HCT116 (cell line): Measurements from ENCODE around the gene MYO1F. TPM values are rescaled to one million over a fixed set of nuclear protein-coding genes. Genes with fewer than 3 reads are reported as not detected.
"Not testable (repeated sequence)": the region's sequence is repeated elsewhere in the genome, so short reads cannot be mapped to it uniquely, and the experiment has no call there.

Source experiments
- ATAC-seq: fragments of 200-7000 bp; cut with Tn5 transposase; 2 replicates; pipeline ENCODE4 v1.9.1; 2020; ENCODE audit warnings: mild to moderate bottlenecking, moderate library complexity
- BruUV-seq: library from RNA; stranded (reverse); fragments of 400-500 nt; replicated peaks from 2 replicates; lab custom pipeline; 2021; lab: Mats Ljungman, UMichigan
- CTCF ChIA-PET: fragments of 300-600 bp; sonication (Branson Sonifier 250); formaldehyde crosslinking; loops from one replicate; lab custom pipeline; 2021; ENCODE audit warnings: antibody characterized with exemption; lab: Charles Lee
- POLR2A ChIA-PET: fragments of 300-600, 350-600 bp; sonication (Branson Sonifier 250); formaldehyde crosslinking; loops from one replicate; lab custom pipeline; 2021; ENCODE audit warnings: antibody characterized with exemption; lab: Charles Lee
- RAD21 ChIA-PET, 2 experiments: fragments of 300-600 bp; sonication (Branson Sonifier 250); formaldehyde crosslinking; loops; one replicate each; lab custom pipeline; 2023; ENCODE audit warnings: low total read pairs in 2 of 2; ENCODE audit not compliant: uncharacterized antibody in 2 of 2, unreplicated experiment in 2 of 2, low non-redundant PET in 1 of 2; lab: Charles Lee
- DNase-seq: peaks from one replicate; pipeline ENCODE4 v3.0.0-alpha.2; 2010; ENCODE audit warnings: low read depth, low spot score
- H2AFZ ChIP-seq: fragments of 200-600 bp; shearing (Covaris generic), sonication (generic); 2 replicates; pipeline ENCODE4 v1.6.1; 2017; ENCODE audit warnings: low read depth, mixed run types, mixed read lengths, antibody characterized with exemption, low read length; ENCODE audit not compliant: poor library complexity, severe bottlenecking
- H3K27ac ChIP-seq: 2 replicates; pipeline ENCODE4 v1.5.1; 2012; ENCODE audit warnings: low read depth, low read length
- H3K27me3 ChIP-seq: fragments of 200-600 bp; sonication (generic); 2 replicates; pipeline ENCODE4 v1.6.1; 2016; ENCODE audit warnings: mixed run types, low read length, mixed read lengths; ENCODE audit not compliant: insufficient read depth
- H3K36me3 ChIP-seq, 2 experiments: fragments of 200-500 bp in 1 of 2; fragments of 200-600 bp in 1 of 2; sonication (Bioruptor generic) in 1 of 2; sonication (generic) in 1 of 2; 2 replicates each; pipeline versions ENCODE4 v1.5.1 to v1.6.1; 2014 to 2016; ENCODE audit warnings: low read length in 2 of 2, inconsistent platforms in 1 of 2, mixed read lengths in 1 of 2, mixed run types in 1 of 2; ENCODE audit not compliant: insufficient read depth in 2 of 2, control insufficient read depth in 1 of 2
- H3K4me1 ChIP-seq, 2 experiments: fragments of 200-600 bp in 1 of 2; sonication (generic) in 1 of 2; 2 replicates each; pipeline versions ENCODE4 v1.5.1 to v1.6.1; 2012 to 2017; ENCODE audit warnings: low read length in 2 of 2, inconsistent platforms in 1 of 2, mild to moderate bottlenecking in 1 of 2, mixed read lengths in 1 of 2, mixed run types in 1 of 2, moderate library complexity in 1 of 2; ENCODE audit not compliant: insufficient read depth in 2 of 2, control insufficient read depth in 1 of 2
- H3K4me2 ChIP-seq: fragments of 200-600 bp; sonication (generic); 2 replicates; pipeline ENCODE4 v1.6.1; 2017; ENCODE audit warnings: mixed run types, low read length, mixed read lengths
- H3K4me3 ChIP-seq, 2 experiments: fragments of 200-600 bp in 1 of 2; sonication (generic) in 1 of 2; replicated peaks in 1 of 2; 2 replicates each; pipeline ENCODE4 v1.5.1; 2011 to 2016; ENCODE audit warnings: low read length in 2 of 2, control low read depth in 1 of 2, low read depth in 1 of 2, mild to moderate bottlenecking in 1 of 2, mixed read lengths in 1 of 2, mixed run types in 1 of 2
- H3K79me2 ChIP-seq: fragments of 200-600 bp; sonication (generic); 2 replicates; pipeline ENCODE4 v1.6.1; 2017; ENCODE audit warnings: mild to moderate bottlenecking, mixed run types, low read length, moderate library complexity, mixed read lengths; ENCODE audit not compliant: insufficient read depth
- H3K9ac ChIP-seq: fragments of 200-600 bp; sonication (generic); 2 replicates; pipeline ENCODE4 v1.6.1; 2016; ENCODE audit warnings: low read length, mixed read lengths
- H3K9me2 ChIP-seq: fragments of 200-600 bp; sonication (generic), shearing (Covaris generic); 2 replicates; pipeline ENCODE4 v1.6.1; 2017; ENCODE audit warnings: mixed run types, mild to moderate bottlenecking, moderate library complexity; ENCODE audit not compliant: insufficient read depth
- H3K9me3 ChIP-seq, 2 experiments: fragments of 200-500 bp in 1 of 2; fragments of 200-600 bp in 1 of 2; sonication (Bioruptor generic) in 1 of 2; sonication (generic) in 1 of 2; 2 replicates each; pipeline ENCODE4 v1.6.1; 2014 to 2017; ENCODE audit warnings: low read length in 2 of 2, mixed read lengths in 2 of 2, inconsistent platforms in 1 of 2, low read depth in 1 of 2, mild to moderate bottlenecking in 1 of 2, mixed run types in 1 of 2, moderate library complexity in 1 of 2; ENCODE audit not compliant: control insufficient read depth in 1 of 2, insufficient read depth in 1 of 2
- H4K20me1 ChIP-seq: fragments of 200-600 bp; sonication (generic), shearing (Covaris generic); 2 replicates; pipeline ENCODE4 v1.6.1; 2017; ENCODE audit warnings: mixed run types, mild to moderate bottlenecking, moderate library complexity; ENCODE audit not compliant: insufficient read depth
- CEBPB ChIP-seq: IDR thresholded peaks from 2 replicates; pipeline ENCODE4 v1.6.1; 2012; ENCODE audit warnings: low read depth
- CTCF ChIP-seq, 3 experiments: fragments of 200-600 bp in 1 of 3; sonication (generic) in 1 of 3; IDR thresholded peaks in 2 of 3; conservative IDR thresholded peaks in 1 of 3; 2 replicates each; pipeline ENCODE4 v1.5.1; 2012 to 2017; ENCODE audit warnings: low read depth in 2 of 3, low read length in 2 of 3, antibody characterized with exemption in 1 of 3, borderline replicate concordance in 1 of 3, control low read depth in 1 of 3, mild to moderate bottlenecking in 1 of 3, mixed read lengths in 1 of 3, mixed run types in 1 of 3, moderate library complexity in 1 of 3; ENCODE audit not compliant: insufficient read depth in 1 of 3
- RAD21 ChIP-seq: IDR thresholded peaks from 2 replicates; pipeline ENCODE4 v1.6.1; 2012; ENCODE audit warnings: low read depth, mild to moderate bottlenecking
- SRF ChIP-seq: IDR thresholded peaks from 2 replicates; pipeline ENCODE4 v1.6.1; 2012; ENCODE audit warnings: low read depth
- ZFX ChIP-seq: fragments of 450-650 bp; IDR thresholded peaks from 2 replicates; pipeline ENCODE4 v1.6.1; 2017
- intact Hi-C: fragments of 100-400 bp; cut with micrococcal nuclease; formaldehyde crosslinking; loops from 2 replicates; pipeline ENCODE4 v1.10.0; 2022
- total RNA-seq: library from RNA; stranded (reverse); gene quantifications from one replicate; pipeline ENCODE4 v1.2.1, GENCODE V29; 2021; ENCODE audit not compliant: unreplicated experiment

MYO1F gene
- total RNA-seq, 1 experiment from 2014 or later = 0.39 TPM

DNA sequence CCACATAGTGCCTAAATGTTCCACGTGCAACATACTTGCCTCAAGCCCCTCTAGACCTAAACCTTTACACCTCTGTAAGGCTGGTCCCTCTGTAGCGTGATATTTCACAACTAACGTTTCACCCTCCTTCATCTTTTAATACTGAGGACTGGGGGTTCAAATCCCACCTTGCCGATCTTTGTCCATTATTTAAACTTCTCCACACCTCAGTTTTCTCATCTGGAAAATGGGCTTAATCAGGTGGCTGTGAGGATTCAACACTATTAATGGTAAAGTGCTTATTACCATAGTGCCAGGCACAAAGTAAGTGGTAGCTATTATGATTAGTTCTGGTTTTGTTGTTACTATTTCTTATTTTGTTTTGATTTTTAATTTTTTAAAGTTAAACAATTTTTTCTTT lies 40.7 kb upstream of the MYO1F start:
- H3K4me1 ChIP-seq = peaks cover 3 to 19% of the 10 kb centered on the region in 2 experiments; a peak in 3 of 4 replicates
- H3K79me2 ChIP-seq = no peaks in the 10 kb centered on the region
- no peak for DNase-seq
- no peak for ATAC-seq
- peak overlapping the region; percentile 66; the same call in 1 of the 2 replicates for H3K4me2 ChIP-seq
- no peaks in the 10 kb centered on the region for H4K20me1 ChIP-seq
- H3K36me3 ChIP-seq = no peaks in the 10 kb centered on the region
- CTCF ChIA-PET = no interaction called here
- H3K9ac ChIP-seq = no peak overlapping the region
- no peak overlapping the region for H2AFZ ChIP-seq
- H3K27ac ChIP-seq = no peak overlapping the region
- no TSS peak for BruUV-seq
- RAD21 ChIA-PET = no interaction called here
- TF ChIP-seq RAD21 = no peak
- no peak for TF ChIP-seq CTCF (IDR thresholded peaks at IDR 0.05 in 2 of 3, conservative IDR thresholded peaks at IDR 0.05 in 1 of 3; ENCODE audit: borderline replicate concordance in 1 of 3, insufficient read depth in 1 of 3, low read depth in 2 of 3, low read length in 2 of 3)
- TF ChIP-seq SRF = no peak
- TF ChIP-seq CEBPB = no peak
- no peak for TF ChIP-seq ZFX
- H3K9me3 ChIP-seq = no peaks in the 10 kb centered on the region
- intact Hi-C loops = no loop called here
- POLR2A ChIA-PET = no interaction called here
- H3K27me3 ChIP-seq = no peaks in the 10 kb centered on the region
- no peak overlapping the region for H3K4me3 ChIP-seq
- H3K9me2 ChIP-seq = no peaks in the 10 kb centered on the region

- RAD21 ChIA-PET, H3K4me2 ChIP-seq, CTCF ChIA-PET, H3K27ac ChIP-seq, H3K9me3 ChIP-seq, H3K27me3 ChIP-seq, intact Hi-C loops, H3K9me2 ChIP-seq, H3K36me3 ChIP-seq, BruUV-seq, H3K79me2 ChIP-seq, H3K9ac ChIP-seq, DNase-seq, H2AFZ ChIP-seq, H3K4me3 ChIP-seq, H4K20me1 ChIP-seq, ATAC-seq, POLR2A ChIA-PET: not testable (repeated sequence)
- peaks cover 3 to 19% of the 10 kb centered on the region in 2 experiments; a peak in 3 of 4 replicates for H3K4me1 ChIP-seq
Measured at GRCh38 chr19:8617325-8617724, 40.1 kb upstream of the MYO1F start.
